Fibroblast of the conjunctiva (primary cell): ENCODE results near the gene ANO1.

Experiments
- DNase-seq: peaks from one replicate; pipeline ENCODE4 v3.0.0-alpha.2; 2010; ENCODE audit warnings: low read depth

The ANO1 gene

GRCh38 chr11:70072861-70073755, 5.0 kb upstream of the ANO1 start:
- DNase-seq = no peak

- no peak for DNase-seq
Observed at GRCh38 chr11:70073871-70074371, 4.2 kb upstream of the ANO1 start.

GRCh38 chr11:70074746-70075145, 3.4 kb upstream of the ANO1 start:
- no peak for DNase-seq

- no peak for DNase-seq
Observed at GRCh38 chr11:70075836-70076235, 2.3 kb upstream of the ANO1 start.

- DNase-seq = no peak
Observed at GRCh38 chr11:70076461-70076931, 1.6 kb upstream of the ANO1 start.

- DNase-seq = no peak
Observed at GRCh38 chr11:70077411-70078094, 564 bp upstream of the ANO1 start.

- DNase-seq = no peak
Observed at GRCh38 chr11:70078781-70079616, 882 bp downstream of the ANO1 start.

- DNase-seq = no peak
Observed at GRCh38 chr11:70079691-70080090, 1.6 kb downstream of the ANO1 start.

GRCh38 chr11:70080763-70081162, 2.6 kb downstream of the ANO1 start:
- DNase-seq = no peak

GRCh38 chr11:70082829-70083228, 4.7 kb downstream of the ANO1 start:
- DNase-seq = no peak

- no peak for DNase-seq
Observed at GRCh38 chr11:70084046-70084984, 6.2 kb downstream of the ANO1 start.

- no peak for DNase-seq
Observed at GRCh38 chr11:70085815-70086769, 8.0 kb downstream of the ANO1 start.

GRCh38 chr11:70087446-70088167, 9.5 kb downstream of the ANO1 start:
- no peak for DNase-seq

- DNase-seq = no peak
Observed at GRCh38 chr11:70088735-70089250, 10.7 kb downstream of the ANO1 start.

- DNase-seq = no peak
Observed at GRCh38 chr11:70089631-70090030, 11.5 kb downstream of the ANO1 start.

- DNase-seq = no peak
Observed at GRCh38 chr11:70090961-70091381, 12.9 kb downstream of the ANO1 start.

- no peak for DNase-seq
Observed at GRCh38 chr11:70091638-70092037, 13.5 kb downstream of the ANO1 start.

- no peak for DNase-seq
Observed at GRCh38 chr11:70092959-70093715, 15.0 kb downstream of the ANO1 start.
